ENCODE data around the gene CNKSR1.
"Not testable (repeated sequence)": the region's sequence is repeated elsewhere in the genome, so short reads cannot be mapped to it uniquely, and the experiment has no call there.

- not testable (repeated sequence) for TF ChIP-seq CTCF (IDR thresholded peaks at IDR 0.05 in 8 of 11, conservative IDR thresholded peaks at IDR 0.05 in 3 of 11); POLR2AphosphoS5 (IDR thresholded peaks at IDR 0.05)
Measured at GRCh38 chr1:26230682-26231081, 53.4 kb downstream of the CNKSR1 start.
